Brain microvascular endothelial cell (primary cell): ENCODE data around the gene OR6Q1.
A peak's percentile ranks its signal among the peaks of the same experiment; 100 is the strongest.

Experiments used
- DNase-seq: peaks from one replicate; pipeline ENCODE4 v3.0.0-alpha.2; 2020
- H3K27ac ChIP-seq: fragments of 250-450 bp; sonication (Bioruptor Pico); 2 replicates; pipeline ENCODE4 v1.5.1; 2020; ENCODE audit warnings: mild to moderate bottlenecking, moderate library complexity
- H3K27me3 ChIP-seq: fragments of 250-450 bp; sonication (Bioruptor Pico); replicated peaks from 2 replicates; pipeline ENCODE4 v1.5.1; 2020; ENCODE audit warnings: mild to moderate bottlenecking
- H3K36me3 ChIP-seq: fragments of 250-450 bp; sonication (Bioruptor Pico); replicated peaks from 2 replicates; pipeline ENCODE4 v1.5.1; 2020; ENCODE audit warnings: mild to moderate bottlenecking
- H3K4me3 ChIP-seq: 2 replicates; pipeline ENCODE4 v1.5.1; 2011; ENCODE audit warnings: low read depth, mild to moderate bottlenecking, control low read depth, low read length, moderate library complexity
- in situ Hi-C: cut with HindIII; loops from 2 replicates; pipeline ENCODE4 v1.10.0; 2017; ENCODE audit warnings: low sequenced_read_pairs, low pct_ligation_motif_present
- TF ChIP-seq, protein P1 (sequence below): IDR thresholded peaks from 2 replicates; pipeline ENCODE4 v1.5.1; 2011; ENCODE audit warnings: low read depth, mild to moderate bottlenecking, moderate library complexity, low read length, control low read depth, inconsistent platforms; ENCODE audit errors: missing control alignments

OR6Q1 gene

DNA sequence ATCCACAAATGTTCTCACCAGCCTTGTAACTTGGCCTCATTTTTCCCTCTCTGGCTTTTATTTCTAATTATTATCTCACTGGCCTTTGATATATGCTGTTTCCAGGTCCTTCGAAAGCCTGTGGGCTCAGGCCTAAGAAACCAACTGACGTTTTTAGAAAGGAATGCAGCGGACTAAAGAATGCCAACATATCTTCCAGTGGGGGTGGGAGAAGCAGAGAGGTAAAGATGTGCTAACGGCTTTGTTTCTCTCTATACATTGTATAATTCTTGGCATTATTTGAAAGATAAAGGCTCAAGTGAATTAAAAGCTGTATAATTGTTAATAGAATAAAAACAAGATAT lies 28.2 kb downstream of the OR6Q1 start:
- peak overlapping the region; percentile 83 for H3K27ac ChIP-seq
- no peak overlapping the region for H3K4me3 ChIP-seq
- DNase-seq = peak; percentile 81
- no peaks in the 10 kb centered on the region for H3K36me3 ChIP-seq
- TF ChIP-seq, protein P1, sequence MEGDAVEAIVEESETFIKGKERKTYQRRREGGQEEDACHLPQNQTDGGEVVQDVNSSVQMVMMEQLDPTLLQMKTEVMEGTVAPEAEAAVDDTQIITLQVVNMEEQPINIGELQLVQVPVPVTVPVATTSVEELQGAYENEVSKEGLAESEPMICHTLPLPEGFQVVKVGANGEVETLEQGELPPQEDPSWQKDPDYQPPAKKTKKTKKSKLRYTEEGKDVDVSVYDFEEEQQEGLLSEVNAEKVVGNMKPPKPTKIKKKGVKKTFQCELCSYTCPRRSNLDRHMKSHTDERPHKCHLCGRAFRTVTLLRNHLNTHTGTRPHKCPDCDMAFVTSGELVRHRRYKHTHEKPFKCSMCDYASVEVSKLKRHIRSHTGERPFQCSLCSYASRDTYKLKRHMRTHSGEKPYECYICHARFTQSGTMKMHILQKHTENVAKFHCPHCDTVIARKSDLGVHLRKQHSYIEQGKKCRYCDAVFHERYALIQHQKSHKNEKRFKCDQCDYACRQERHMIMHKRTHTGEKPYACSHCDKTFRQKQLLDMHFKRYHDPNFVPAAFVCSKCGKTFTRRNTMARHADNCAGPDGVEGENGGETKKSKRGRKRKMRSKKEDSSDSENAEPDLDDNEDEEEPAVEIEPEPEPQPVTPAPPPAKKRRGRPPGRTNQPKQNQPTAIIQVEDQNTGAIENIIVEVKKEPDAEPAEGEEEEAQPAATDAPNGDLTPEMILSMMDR = no peak
- in situ Hi-C loops = no loop called here
- H3K27me3 ChIP-seq = no peaks in the 10 kb centered on the region

DNA sequence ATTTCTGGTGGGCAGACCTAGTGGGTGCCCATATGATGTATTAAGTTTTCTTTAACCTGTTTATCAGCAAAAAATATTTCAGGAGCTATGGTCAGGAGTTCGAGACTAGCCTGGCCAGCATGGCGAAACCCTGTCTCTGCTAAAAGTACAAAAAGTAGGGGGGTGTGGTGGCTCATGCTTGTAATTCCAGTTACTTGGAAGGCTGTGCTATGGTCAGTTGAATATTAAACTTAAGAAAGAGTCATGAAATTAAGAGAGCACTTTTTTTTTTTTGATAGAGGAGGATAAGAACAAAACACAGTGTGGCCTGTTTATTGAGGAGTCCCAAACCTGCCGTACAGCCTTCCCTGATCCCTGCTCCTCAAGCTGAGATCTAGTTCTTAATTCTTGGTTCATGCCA lies 29.8 kb downstream of the OR6Q1 start:
- DNase-seq = no peak
- Histone ChIP-seq H3K4me3 (no peak overlapping the region), H3K27me3 (no peaks in the 10 kb centered on the region), H3K36me3 (no peaks in the 10 kb centered on the region), H3K27ac (no peak overlapping the region)
- in situ Hi-C loops = no loop called here
- TF ChIP-seq, protein P1 = no peak

DNA sequence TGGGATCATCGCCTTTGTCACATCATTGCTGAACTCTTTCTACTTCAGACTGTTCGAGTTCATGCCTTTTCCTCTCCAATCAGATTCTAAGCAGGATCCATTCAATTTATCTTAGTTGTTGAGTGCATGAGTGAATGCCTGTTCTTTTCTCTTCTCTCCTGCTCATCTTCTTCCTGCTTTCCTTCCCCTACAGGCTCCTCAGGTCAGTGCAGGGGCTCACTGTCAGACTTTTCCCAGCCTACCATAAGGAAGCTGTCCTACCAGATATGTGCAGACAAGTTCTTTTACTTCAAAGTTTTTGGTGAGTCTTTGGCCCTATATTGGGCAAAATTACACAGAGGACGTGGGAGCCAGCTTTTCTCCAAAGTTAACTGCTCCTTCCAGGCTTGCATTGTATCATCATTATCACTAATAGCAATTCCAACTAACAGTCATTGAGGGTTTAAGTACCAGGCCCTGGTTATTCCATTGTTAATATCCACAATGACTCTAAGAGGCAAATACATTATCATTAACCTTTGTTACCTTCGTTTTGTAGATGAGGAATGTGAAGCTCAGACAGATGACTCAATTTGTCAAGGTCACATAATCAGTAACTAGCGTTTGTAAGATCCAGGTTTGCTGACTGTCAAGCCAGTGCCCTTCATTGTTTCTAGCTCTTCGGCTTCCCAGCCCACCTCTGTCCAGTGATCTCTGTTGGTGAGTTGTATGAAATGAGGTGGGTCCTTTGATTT lies 30.4 kb downstream of the OR6Q1 start:
- DNase-seq = no peak
- TF ChIP-seq, protein P1 = peak; percentile 54
- Histone ChIP-seq H3K27ac (no peak overlapping the region), H3K27me3 (no peaks in the 10 kb centered on the region), H3K36me3 (no peaks in the 10 kb centered on the region), H3K4me3 (no peak overlapping the region)
- in situ Hi-C loops = no loop called here

DNA sequence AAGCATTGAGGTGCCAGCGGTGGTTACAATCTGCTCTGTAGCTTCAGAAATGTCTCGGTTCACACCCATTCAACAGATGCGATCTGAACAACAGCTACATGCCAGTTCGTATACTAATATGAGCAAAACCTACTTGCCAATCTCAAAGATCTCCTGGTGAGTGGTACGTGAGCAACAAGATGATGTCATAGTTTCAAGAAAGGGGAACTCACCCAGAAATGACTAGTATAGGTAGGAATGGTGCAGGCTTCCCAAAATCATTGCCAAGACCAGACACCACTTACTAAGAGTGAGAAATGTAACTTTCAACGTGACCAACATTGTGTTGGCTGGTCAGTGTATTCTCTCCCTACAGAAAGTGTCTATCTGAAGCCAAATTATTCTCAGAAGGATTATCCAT lies 31.1 kb downstream of the OR6Q1 start:
- Histone ChIP-seq H3K4me3 (no peak overlapping the region), H3K36me3 (no peaks in the 10 kb centered on the region), H3K27ac (no peak overlapping the region), H3K27me3 (no peaks in the 10 kb centered on the region)
- peak; percentile 35 for DNase-seq
- TF ChIP-seq, protein P1 = no peak
- in situ Hi-C loops = no loop called here

DNA sequence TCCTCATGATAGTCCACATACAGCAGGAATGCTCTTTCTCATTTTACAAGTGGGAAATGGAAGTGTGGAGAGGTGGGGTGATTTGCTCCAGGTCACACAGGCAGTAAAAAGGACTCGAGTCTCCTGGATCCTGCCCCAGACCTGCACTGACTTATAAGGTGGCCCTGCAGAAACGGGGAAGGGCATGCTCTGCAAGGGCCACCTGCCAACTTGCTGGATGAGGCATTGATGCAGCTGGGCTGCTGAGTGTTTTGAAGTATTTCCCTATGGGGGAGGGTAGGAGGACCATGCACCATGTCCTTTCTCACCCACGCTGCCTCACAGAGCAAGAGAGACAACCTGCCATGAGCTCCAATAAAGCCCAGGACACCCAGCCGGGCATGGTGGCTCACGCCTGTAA lies 36.9 kb downstream of the OR6Q1 start:
- Histone ChIP-seq H3K27ac (no peak overlapping the region), H3K36me3 (no peaks in the 10 kb centered on the region), H3K27me3 (no peaks in the 10 kb centered on the region), H3K4me3 (no peak overlapping the region)
- in situ Hi-C loops = no loop called here
- TF ChIP-seq, protein P1 = no peak
- no peak for DNase-seq

GRCh38 chr11:58068655-58069054 lies 37.9 kb downstream of the OR6Q1 start:
- no peak for DNase-seq
- in situ Hi-C loops = no loop called here

More at GRCh38 chr11:58068655-58069054, 37.9 kb downstream of the OR6Q1 start:
- H3K27me3 ChIP-seq = no peaks in the 10 kb centered on the region
- H3K36me3 ChIP-seq = no peaks in the 10 kb centered on the region
- TF ChIP-seq, protein P1 = peak; percentile 24
- no peak overlapping the region for H3K27ac ChIP-seq
- no peak overlapping the region for H3K4me3 ChIP-seq
